AG04450 (cell line): ENCODE measurements around the gene SGTB. TPM values are rescaled to one million over a fixed set of nuclear protein-coding genes. Genes with fewer than 3 reads are reported as not detected.
A peak's percentile ranks its signal among the peaks of the same experiment; 100 is the strongest.

ENCODE experiments used
- CTCF ChIA-PET: fragments of 300-600, 350-600 bp; formaldehyde crosslinking; extraction: SDS; loops from one replicate; lab custom pipeline; 2022; ENCODE audit warnings: antibody characterized with exemption, inconsistent platforms; lab: Charles Lee
- POLR2A ChIA-PET: fragments of 350-600 bp; formaldehyde crosslinking; extraction: SDS; loops from one replicate; lab custom pipeline; 2021; ENCODE audit warnings: antibody characterized with exemption, inconsistent platforms; lab: Yijun Ruan, JAX
- DNase-seq: peaks from one replicate; pipeline ENCODE4 v3.0.0-alpha.2; 2011; ENCODE audit warnings: low read depth, low spot score
- H3K27ac ChIP-seq: one replicate; pipeline ENCODE4 v1.5.1; 2012; ENCODE audit warnings: low read depth, low read length, control low read depth
- H3K27me3 ChIP-seq: one replicate; pipeline ENCODE4 v1.6.0; 2012; ENCODE audit warnings: low read length; ENCODE audit not compliant: control insufficient read depth, insufficient read depth
- H3K4me3 ChIP-seq: 2 replicates; pipeline ENCODE4 v1.5.1; 2011; ENCODE audit warnings: mild to moderate bottlenecking, low read depth, low read length, control low read depth
- H3K9me3 ChIP-seq: 2 replicates; pipeline ENCODE4 v1.5.1; 2012; ENCODE audit warnings: low read length; ENCODE audit not compliant: control insufficient read depth, insufficient read depth
- CTCF ChIP-seq: IDR thresholded peaks from 2 replicates; pipeline ENCODE4 v1.5.1; 2011; ENCODE audit warnings: low read depth, low read length, control low read depth, inconsistent platforms
- polyA plus RNA-seq: library from polyadenylated mRNA; depleted of rRNA; stranded (reverse); fragments of >200 nt; gene quantifications from 2 replicates; pipeline ENCODE4 v1.2.3, GENCODE V29; 2011

Gene SGTB
- polyA plus RNA-seq, 1 experiment = 15.2 TPM

GRCh38 chr5:65760504-65761275, 38.8 kb upstream of the SGTB start:
- 0 out of 2 replicates have a peak, but pooled peaks have one; percentile 3 for TF ChIP-seq CTCF
- Histone ChIP-seq H3K27me3 (no peaks in the 10 kb centered on the region), H3K4me3 (no peak overlapping the region), H3K27ac (no peak overlapping the region), H3K9me3 (no peaks in the 10 kb centered on the region)
- ChIA-PET POLR2A (interaction anchor here (0.8 kb wide), 1 partner anchor 165 kb away, joined by 4 read pairs; the partner anchor contains the start of gene ERBIN), CTCF (interaction anchor here (1.3 kb wide), 1 partner anchor 17 kb away, joined by 3 read pairs; no protein-coding TSS in a partner anchor)
- DNase-seq = no peak

DNA sequence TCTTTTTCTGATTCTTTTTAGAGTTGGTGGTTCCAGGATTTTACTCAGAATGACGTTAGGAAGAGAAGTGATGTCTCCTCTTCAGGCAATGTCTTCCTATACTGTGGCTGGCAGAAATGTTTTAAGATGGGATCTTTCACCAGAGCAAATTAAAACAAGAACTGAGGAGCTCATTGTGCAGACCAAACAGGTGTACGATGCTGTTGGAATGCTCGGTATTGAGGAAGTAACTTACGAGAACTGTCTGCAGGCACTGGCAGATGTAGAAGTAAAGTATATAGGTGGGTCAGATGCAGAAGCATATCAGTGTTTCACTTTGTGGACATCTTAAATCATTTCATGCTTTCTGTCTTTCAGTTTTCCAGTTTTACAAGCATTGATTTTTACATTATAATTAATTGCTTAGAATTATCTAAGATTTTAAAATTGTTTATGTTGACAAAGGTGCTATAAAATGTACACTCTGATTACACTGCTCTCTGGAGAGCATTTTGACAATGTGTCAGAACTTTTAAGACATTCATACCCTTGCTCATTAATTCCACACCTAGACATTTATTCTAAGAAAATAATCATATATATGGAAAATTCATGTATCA, 36.7 kb upstream of the SGTB start:
- TF ChIP-seq CTCF = no peak

DNA sequence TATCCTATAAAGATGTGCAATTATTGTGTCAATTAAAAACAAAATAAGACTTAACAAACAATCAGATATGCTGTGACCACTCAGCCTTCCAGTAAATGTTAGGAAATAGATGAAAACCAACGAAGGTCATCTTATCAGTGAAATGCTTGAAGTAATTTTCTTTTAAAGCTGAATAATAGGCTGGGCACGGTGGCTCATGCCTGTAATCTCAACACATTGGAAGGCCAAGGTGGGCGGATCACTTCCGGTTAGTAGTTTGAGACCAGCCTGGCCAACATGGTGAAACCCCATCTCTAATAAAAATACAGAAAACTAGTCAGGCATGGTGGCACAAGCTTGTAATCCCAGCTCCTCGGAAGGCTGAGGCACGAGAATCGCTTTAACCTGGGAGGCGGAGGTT, 31.3 kb upstream of the SGTB start:
- POLR2A ChIA-PET = no interaction called here
- no peak overlapping the region for H3K4me3 ChIP-seq

More for the DNA sequence above, 36.7 kb upstream of the SGTB start:
- no peak overlapping the region for H3K4me3 ChIP-seq
- no peak overlapping the region for H3K27ac ChIP-seq
- no peaks in the 10 kb centered on the region for H3K9me3 ChIP-seq
- CTCF ChIA-PET = interaction anchor here (1.3 kb wide), 1 partner anchor 17 kb away, joined by 3 read pairs; no protein-coding TSS in a partner anchor
- no peak for DNase-seq
- POLR2A ChIA-PET = interaction anchor here (0.5 kb wide), 1 partner anchor 103 kb away, joined by 5 read pairs; no protein-coding TSS in a partner anchor
- no peaks in the 10 kb centered on the region for H3K27me3 ChIP-seq

GRCh38 chr5:65750938-65751337, 29.0 kb upstream of the SGTB start:
- Histone ChIP-seq H3K4me3 (no peak overlapping the region), H3K27ac (no peak overlapping the region), H3K27me3 (no peaks in the 10 kb centered on the region), H3K9me3 (no peaks in the 10 kb centered on the region)
- ChIA-PET POLR2A (no interaction called here), CTCF (interaction anchor here (1.2 to 1.7 kb wide), 2 partner anchors 8 to 9 kb away, joined by 4 to 6 read pairs; no protein-coding TSS in a partner anchor)
- TF ChIP-seq CTCF = no peak
- DNase-seq = no peak

More for the DNA sequence above, 31.3 kb upstream of the SGTB start:
- no peak for TF ChIP-seq CTCF
- CTCF ChIA-PET = no interaction called here
- no peak for DNase-seq
- H3K27me3 ChIP-seq = no peaks in the 10 kb centered on the region
- no peak overlapping the region for H3K27ac ChIP-seq
- no peaks in the 10 kb centered on the region for H3K9me3 ChIP-seq

- no peak overlapping the region for H3K4me3 ChIP-seq
- no peak overlapping the region for H3K27ac ChIP-seq
- ChIA-PET POLR2A (no interaction called here), CTCF (no interaction called here)
- no peak for TF ChIP-seq CTCF
- no peaks in the 10 kb centered on the region for H3K27me3 ChIP-seq
- no peak for DNase-seq
- H3K9me3 ChIP-seq = no peaks in the 10 kb centered on the region
Observed at GRCh38 chr5:65749956-65750355, 28.0 kb upstream of the SGTB start.
